ENCODE measurements around the gene PARD3. TPM values are rescaled to one million over a fixed set of nuclear protein-coding genes. Genes with fewer than 3 reads are reported as not detected.

Gene PARD3
- total RNA-seq, 1 donor from 2014 or later: 0.11 TPM

DNA sequence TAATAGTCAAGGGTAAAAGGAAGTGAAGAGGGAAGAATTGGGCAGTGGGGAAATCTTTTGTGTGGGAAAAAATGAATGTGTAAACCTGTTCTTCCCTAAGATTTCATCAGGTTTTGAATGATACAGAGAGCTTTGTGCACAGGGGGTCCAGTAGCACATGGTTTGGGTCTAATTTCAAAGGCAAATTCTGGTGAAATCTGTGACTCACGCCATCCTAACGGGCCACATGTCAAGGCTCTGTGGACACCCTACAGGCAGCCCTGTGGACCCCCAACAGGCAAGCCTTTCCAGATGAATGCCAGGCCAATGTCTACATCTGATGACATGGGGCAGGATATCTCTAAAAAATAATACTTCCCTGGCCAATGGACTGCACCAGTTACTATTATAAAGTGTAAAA is 309.8 kb downstream of the PARD3 start:
- no peaks in the 10 kb centered on the region for H3K27me3 Mint-ChIP-seq
- ATAC-seq (ENCODE audit: low read depth) (no peak), DNase-seq (no peak)
- H3K4me1 Mint-ChIP-seq: no peaks in the 10 kb centered on the region
- no peak overlapping the region for H3K4me3 Mint-ChIP-seq
- no peaks in the 10 kb centered on the region for H3K36me3 Mint-ChIP-seq (ENCODE audit: low read depth)
- intact Hi-C loops (cut with micrococcal nuclease): no loop called here
- no peaks in the 10 kb centered on the region for H3K9me3 Mint-ChIP-seq
- POLR2A ChIA-PET: no interaction called here
- H3K27ac Mint-ChIP-seq: no peak overlapping the region
- TF ChIP-seq, protein P1, sequence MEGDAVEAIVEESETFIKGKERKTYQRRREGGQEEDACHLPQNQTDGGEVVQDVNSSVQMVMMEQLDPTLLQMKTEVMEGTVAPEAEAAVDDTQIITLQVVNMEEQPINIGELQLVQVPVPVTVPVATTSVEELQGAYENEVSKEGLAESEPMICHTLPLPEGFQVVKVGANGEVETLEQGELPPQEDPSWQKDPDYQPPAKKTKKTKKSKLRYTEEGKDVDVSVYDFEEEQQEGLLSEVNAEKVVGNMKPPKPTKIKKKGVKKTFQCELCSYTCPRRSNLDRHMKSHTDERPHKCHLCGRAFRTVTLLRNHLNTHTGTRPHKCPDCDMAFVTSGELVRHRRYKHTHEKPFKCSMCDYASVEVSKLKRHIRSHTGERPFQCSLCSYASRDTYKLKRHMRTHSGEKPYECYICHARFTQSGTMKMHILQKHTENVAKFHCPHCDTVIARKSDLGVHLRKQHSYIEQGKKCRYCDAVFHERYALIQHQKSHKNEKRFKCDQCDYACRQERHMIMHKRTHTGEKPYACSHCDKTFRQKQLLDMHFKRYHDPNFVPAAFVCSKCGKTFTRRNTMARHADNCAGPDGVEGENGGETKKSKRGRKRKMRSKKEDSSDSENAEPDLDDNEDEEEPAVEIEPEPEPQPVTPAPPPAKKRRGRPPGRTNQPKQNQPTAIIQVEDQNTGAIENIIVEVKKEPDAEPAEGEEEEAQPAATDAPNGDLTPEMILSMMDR (IDR thresholded peaks at IDR 0.05): no peak
- CTCF ChIA-PET: no interaction called here

DNA sequence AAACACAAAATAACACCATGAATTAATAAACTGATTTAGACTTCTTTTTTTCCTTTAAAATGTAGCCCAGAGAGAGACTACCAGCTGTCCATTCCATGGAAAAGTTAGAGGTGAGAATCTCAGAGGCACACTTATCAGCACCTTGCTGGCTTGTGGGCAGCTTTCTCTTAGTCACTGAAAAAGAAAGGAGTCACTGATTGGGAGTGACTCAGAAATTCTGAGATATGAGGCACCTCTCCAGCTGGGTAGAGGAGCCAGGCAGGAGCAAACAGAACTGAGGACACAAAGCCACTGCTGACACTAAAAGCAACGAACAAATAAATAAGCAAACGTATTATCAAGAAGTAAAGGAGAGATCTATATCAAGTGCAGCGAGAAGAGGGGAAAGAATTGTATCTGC is 310.6 kb downstream of the PARD3 start:
- POLR2A ChIA-PET: no interaction called here
- Mint-ChIP-seq H3K36me3 (ENCODE audit: low read depth) (no peaks in the 10 kb centered on the region), H3K9me3 (no peaks in the 10 kb centered on the region), H3K27ac (no peak overlapping the region), H3K4me3 (no peak overlapping the region), H3K4me1 (no peaks in the 10 kb centered on the region), H3K27me3 (no peaks in the 10 kb centered on the region)
- CTCF ChIA-PET: no interaction called here
- intact Hi-C loops (cut with micrococcal nuclease): no loop called here
- TF ChIP-seq, protein P1 (IDR thresholded peaks at IDR 0.05): no peak
- ATAC-seq (ENCODE audit: low read depth) (no peak), DNase-seq (no peak)

DNA sequence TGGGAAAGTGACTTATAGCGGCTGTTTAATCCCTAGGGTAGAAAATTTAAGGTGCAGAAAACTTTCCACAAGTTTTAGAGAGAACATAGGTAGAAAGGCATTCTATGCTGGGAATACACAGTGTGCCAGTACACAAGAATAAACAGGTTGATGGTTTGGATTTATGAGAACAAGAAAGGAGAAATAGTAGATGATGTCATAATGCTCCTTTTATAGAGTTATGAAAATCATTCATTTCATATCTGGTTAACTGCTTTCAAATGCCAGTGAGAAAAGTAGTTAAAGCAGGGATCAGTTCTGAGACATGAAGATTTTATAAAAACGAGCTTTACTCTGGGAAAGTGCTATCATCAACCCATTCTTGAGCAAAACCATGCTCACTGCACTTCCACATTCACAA is 311.4 kb downstream of the PARD3 start:
- Mint-ChIP-seq H3K27me3 (no peaks in the 10 kb centered on the region), H3K4me1 (no peaks in the 10 kb centered on the region), H3K4me3 (no peak overlapping the region), H3K36me3 (ENCODE audit: low read depth) (no peaks in the 10 kb centered on the region), H3K9me3 (no peaks in the 10 kb centered on the region), H3K27ac (no peak overlapping the region)
- ATAC-seq (ENCODE audit: low read depth) (no peak), DNase-seq (no peak)
- CTCF ChIA-PET: no interaction called here
- TF ChIP-seq, protein P1 (IDR thresholded peaks at IDR 0.05): no peak
- POLR2A ChIA-PET: no interaction called here
- intact Hi-C loops (cut with micrococcal nuclease): no loop called here

DNA sequence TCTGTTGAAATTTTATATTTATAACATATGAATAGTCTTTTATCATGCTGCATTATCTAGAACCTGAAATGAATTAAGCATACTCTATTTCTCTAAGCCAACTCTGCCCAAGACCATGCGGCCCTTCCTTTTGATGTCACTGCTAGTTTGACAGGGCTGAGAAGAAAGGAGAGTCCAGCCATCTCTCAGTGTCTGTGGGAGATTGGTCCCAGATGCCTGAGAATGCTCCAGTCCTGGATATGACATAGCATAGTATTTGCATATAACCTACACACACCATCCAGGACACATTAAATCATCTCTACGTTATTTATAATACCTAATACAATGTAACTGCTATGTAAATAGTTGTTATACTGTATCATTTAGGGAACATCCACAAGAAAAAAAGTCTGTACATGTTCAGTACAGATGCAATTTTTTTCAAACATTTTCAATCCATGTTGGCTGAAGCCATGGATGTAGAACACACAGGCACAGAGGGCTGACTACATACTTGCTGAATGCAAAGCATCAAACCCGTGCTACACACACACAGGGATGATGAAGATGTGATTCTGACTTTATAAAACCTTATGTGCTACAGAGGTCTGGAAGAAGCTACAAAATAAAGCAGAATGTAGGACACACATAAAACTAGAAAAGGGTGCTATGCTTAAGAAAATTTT is 315.4 kb downstream of the PARD3 start:
- no peak overlapping the region for H3K27ac Mint-ChIP-seq
- TF ChIP-seq, protein P1 (IDR thresholded peaks at IDR 0.05): no peak
- intact Hi-C loops (cut with micrococcal nuclease): no loop called here
- no peaks in the 10 kb centered on the region for H3K36me3 Mint-ChIP-seq (ENCODE audit: low read depth)
- no peaks in the 10 kb centered on the region for H3K9me3 Mint-ChIP-seq
- DNase-seq (no peak), ATAC-seq (ENCODE audit: low read depth) (no peak)
- H3K4me1 Mint-ChIP-seq: no peaks in the 10 kb centered on the region
- ChIA-PET CTCF (no interaction called here), POLR2A (no interaction called here)
- no peaks in the 10 kb centered on the region for H3K27me3 Mint-ChIP-seq
- no peak overlapping the region for H3K4me3 Mint-ChIP-seq

DNA sequence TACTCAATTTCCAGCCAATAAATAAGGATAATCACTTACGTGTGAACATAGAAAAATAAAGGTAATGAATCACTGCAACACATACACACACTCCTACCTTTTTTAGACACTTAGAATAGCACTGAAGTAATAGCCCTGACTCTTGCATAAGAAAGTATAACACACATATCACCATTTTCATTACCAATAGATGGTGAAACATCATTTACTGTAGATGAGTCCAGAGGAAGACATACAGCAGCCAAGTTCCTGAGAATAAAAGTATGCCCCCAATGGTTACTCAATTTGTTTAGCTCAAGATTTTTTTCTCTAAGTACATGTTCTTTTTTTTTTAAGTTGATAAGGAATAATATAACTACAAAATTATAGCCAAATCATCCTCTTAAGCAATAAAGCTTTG is 316.3 kb downstream of the PARD3 start:
- POLR2A ChIA-PET: no interaction called here

More for the DNA sequence above, 316.3 kb downstream of the PARD3 start:
- DNase-seq (no peak), ATAC-seq (ENCODE audit: low read depth) (no peak)
- intact Hi-C loops (cut with micrococcal nuclease): no loop called here
- Mint-ChIP-seq H3K27me3 (no peaks in the 10 kb centered on the region), H3K4me1 (no peaks in the 10 kb centered on the region), H3K36me3 (ENCODE audit: low read depth) (no peaks in the 10 kb centered on the region), H3K9me3 (no peaks in the 10 kb centered on the region), H3K27ac (no peak overlapping the region), H3K4me3 (no peak overlapping the region)
- TF ChIP-seq, protein P1 (IDR thresholded peaks at IDR 0.05): no peak
- CTCF ChIA-PET: no interaction called here

All from activated B cell treated with CpG ODN at 0.5 μM for 24 hours (primary cell).